ENCODE results near the gene IL12A. TPM values are rescaled to one million over a fixed set of nuclear protein-coding genes. Genes with fewer than 3 reads are reported as not detected.

IL12A gene
- total and polyA plus RNA-seq, 2 of the 8 experiments (the other 6 are each of a cell fraction or from before 2014, with no cell fraction given) = 0.41 to 0.92 TPM

- 90% methylated on average over 9 of the region's 9 CpGs; no CpG with 5 or more reads in 1 of the 2 experiments for WGBS, 2 experiments (ENCODE audit: extremely low coverage in 1 of 2, insufficient coverage in 1 of 2, insufficient read length in 1 of 2, insufficient replicate concordance in 2 of 2, low coverage in 1 of 2, low lambda C conversion rate in 2 of 2, missing lambda C conversion rate in 1 of 2)
- Histone ChIP-seq H3K4me1 (replicated peaks in 1 of 4; ENCODE audit: control insufficient read depth in 3 of 4, insufficient read depth in 4 of 4, low read length in 3 of 4) (no peaks in the 10 kb centered on the region), H3K9ac (replicated peaks in 1 of 4; ENCODE audit: extremely low read depth in 1 of 4, low read depth in 3 of 4, low read length in 3 of 4) (no peak overlapping the region), H4K91ac (replicated peaks; ENCODE audit: insufficient read length, low read length) (no peak overlapping the region), H2BK5ac (ENCODE audit: low read depth, low read length) (no peak overlapping the region), H3K4ac (replicated peaks; ENCODE audit: insufficient read length, low read depth, low read length) (no peak overlapping the region), H3K14ac (ENCODE audit: insufficient read length) (no peak overlapping the region), H4K5ac (ENCODE audit: insufficient read length, low read depth, low read length) (no peak overlapping the region), H3K9me3 (ENCODE audit: insufficient read depth in 2 of 2, low read depth in 1 of 2, low read length in 1 of 2) (no peaks in the 10 kb centered on the region), H3K56ac (replicated peaks; ENCODE audit: insufficient read length, low read depth, low read length) (no peak overlapping the region), H4K20me1 (replicated peaks in 1 of 2; ENCODE audit: control insufficient read depth in 1 of 2, insufficient read depth in 2 of 2, low read length in 2 of 2) (no peaks in the 10 kb centered on the region), H3K27me3 (replicated peaks in 1 of 4; ENCODE audit: control insufficient read depth in 3 of 4, extremely low read depth in 1 of 4, insufficient read depth in 3 of 4, low read length in 3 of 4) (no peaks in the 10 kb centered on the region), H3K4me2 (ENCODE audit: insufficient read depth in 1 of 2, low read depth in 2 of 2, low read length in 2 of 2) (no peak overlapping the region), H3K18ac (ENCODE audit: extremely low read depth, low read length) (no peak overlapping the region), H2BK12ac (ENCODE audit: low read depth, low read length) (no peak overlapping the region), H2BK120ac (replicated peaks; ENCODE audit: low read depth, low read length) (no peak overlapping the region), H2BK15ac (ENCODE audit: low read length) (no peak overlapping the region), H3K79me2 (ENCODE audit: control insufficient read depth in 1 of 2, insufficient read depth in 2 of 2, low read length in 2 of 2) (no peaks in the 10 kb centered on the region), H3K79me1 (ENCODE audit: low read depth, low read length) (no peaks in the 10 kb centered on the region), H2AFZ (ENCODE audit: low read length) (no peak overlapping the region), H3K23me2 (ENCODE audit: low read depth, low read length) (no peaks in the 10 kb centered on the region), H4K8ac (ENCODE audit: extremely low read depth, insufficient read depth, low read length) (no peak overlapping the region), H2BK20ac (ENCODE audit: low read length) (no peak overlapping the region), H3K23ac (ENCODE audit: insufficient read length) (no peak overlapping the region), H3K36me3 (ENCODE audit: control insufficient read depth in 2 of 4, insufficient read depth in 4 of 4, low read length in 3 of 4) (no peaks in the 10 kb centered on the region), H3K27ac (ENCODE audit: low read depth, low read length) (no peak overlapping the region), H2AK5ac (ENCODE audit: low read depth, low read length) (no peak overlapping the region), H3K4me3 (ENCODE audit: extremely low read depth in 1 of 4, insufficient read depth in 2 of 4, low read depth in 3 of 4, low read length in 4 of 4) (no peak overlapping the region)
- FAIRE-seq = no peak
- CTCF ChIA-PET (ENCODE audit: partially characterized antibody) = interaction anchor here (1.3 to 3.7 kb wide), 5 partner anchors 9 to 19 kb away, joined by 3 to 20 read pairs (median 5); no protein-coding TSS in a partner anchor
- no peak for DNase-seq (ENCODE audit: low read depth in 1 of 2, low spot score in 2 of 2)
- POLR2A ChIA-PET (ENCODE audit: partially characterized antibody) = no interaction called here
- TF ChIP-seq USF2 (IDR thresholded peaks at IDR 0.05; ENCODE audit: low read length) (no peak), SRF (IDR thresholded peaks at IDR 0.05; ENCODE audit: low read depth, low read length) (no peak), BACH1 (IDR thresholded peaks at IDR 0.05; ENCODE audit: low read length) (no peak), NANOG (IDR thresholded peaks at IDR 0.05; ENCODE audit: insufficient read depth, low read depth, low read length, poor library complexity, severe bottlenecking) (no peak), HDAC6 (IDR thresholded peaks at IDR 0.05; ENCODE audit: low read depth, low read length) (no peak), SAP30 (IDR thresholded peaks at IDR 0.05; ENCODE audit: insufficient read depth, insufficient replicate concordance, low read length) (no peak), ASH2L (IDR thresholded peaks at IDR 0.05; ENCODE audit: low read length) (no peak), SIN3A (conservative IDR thresholded peaks at IDR 0.05 in 1 of 2, IDR thresholded peaks at IDR 0.05 in 1 of 2; ENCODE audit: low read depth in 1 of 2, low read length in 2 of 2) (no peak), RFX5 (IDR thresholded peaks at IDR 0.05; ENCODE audit: borderline replicate concordance, low read depth, low read length) (no peak), EP300 (IDR thresholded peaks at IDR 0.05; ENCODE audit: borderline replicate concordance in 1 of 2, low read depth in 2 of 2, low read length in 2 of 2) (no peak), HDAC2 (IDR thresholded peaks at IDR 0.05; ENCODE audit: borderline replicate concordance in 1 of 2, low read depth in 2 of 2, low read length in 2 of 2) (no peak), KDM1A (IDR thresholded peaks at IDR 0.05; ENCODE audit: borderline replicate concordance, low read length) (no peak)
These were observed 33.4 kb downstream of the IL12A start for GRCh38 chr3:160022068-160022467.
